K562 (cell line): Measurements from ENCODE around the gene EML5. TPM values are rescaled to one million over a fixed set of nuclear protein-coding genes. Genes with fewer than 3 reads are reported as not detected.

ENCODE experiments used
- BRD4 ChIP-seq: fragments of 200-600 bp; sonication (generic); IDR thresholded peaks from 2 replicates; pipeline ENCODE4 v1.6.1; 2017; ENCODE audit warnings: inconsistent platforms
- COPS2 ChIP-seq: fragments of 450-650 bp; conservative IDR thresholded peaks from 2 replicates; pipeline ENCODE4 v1.6.1; 2016; ENCODE audit warnings: mild to moderate bottlenecking, moderate library complexity
- CSDE1 ChIP-seq, 2 experiments: fragments of 450-650 bp; IDR thresholded peaks; 2 replicates each; pipeline ENCODE4 v1.6.1; 2016; ENCODE audit warnings: mild to moderate bottlenecking in 1 of 2
- CUX1 ChIP-seq: fragments of 200-800 bp; sonication (Bioruptor generic); IDR thresholded peaks from 2 replicates; pipeline ENCODE4 v1.6.1; 2016; ENCODE audit warnings: missing genetic modification characterization, missing compliant biosample characterization
- NFYB ChIP-seq: IDR thresholded peaks from 2 replicates; pipeline ENCODE4 v1.6.1; 2011; ENCODE audit warnings: mild to moderate bottlenecking, moderate library complexity; ENCODE audit not compliant: insufficient read length; ENCODE audit errors: extremely low read depth
- PRMT5 ChIP-seq: sonication (generic); formaldehyde crosslinking; IDR thresholded peaks from 2 replicates; pipeline ENCODE4 v1.5.0; 2020; ENCODE audit warnings: missing genetic modification reagents
- RBM14 ChIP-seq: fragments of 200-400 bp; formaldehyde crosslinking; IDR thresholded peaks from 2 replicates; pipeline ENCODE4 v1.6.1; 2018; ENCODE audit warnings: low read depth, mild to moderate bottlenecking, low read length, moderate library complexity, borderline replicate concordance; ENCODE audit not compliant: insufficient read depth
- RBM39 ChIP-seq: fragments of 200-400 bp; formaldehyde crosslinking; optimal IDR thresholded peaks from 2 replicates; pipeline ENCODE3; 2018; ENCODE audit warnings: low read depth, low read length
- RFX7 ChIP-seq: fragments of 250-450 bp; sonication (Bioruptor Pico); IDR thresholded peaks from 2 replicates; pipeline ENCODE4 v1.5.1; 2021; ENCODE audit warnings: mild to moderate bottlenecking
- SMAD4 ChIP-seq: fragments of 250-450 bp; sonication (Bioruptor Pico); conservative IDR thresholded peaks from 2 replicates; pipeline ENCODE4 v1.8.0; 2021; ENCODE audit warnings: inconsistent platforms, mild to moderate bottlenecking, moderate library complexity
- TEAD2 ChIP-seq: fragments of 450-650 bp; IDR thresholded peaks from 2 replicates; pipeline ENCODE4 v1.6.1; 2016; ENCODE audit warnings: missing genetic modification characterization, control low read depth, missing compliant biosample characterization
- TGIF2 ChIP-seq: sonication (generic); formaldehyde crosslinking; IDR thresholded peaks from 2 replicates; pipeline ENCODE4 v1.8.1; 2022; ENCODE audit warnings: mild to moderate bottlenecking, missing genetic modification reagents, moderate library complexity
- TOE1 ChIP-seq, 2 experiments: fragments of 450-650 bp in 1 of 2; sonication (generic) in 1 of 2; formaldehyde crosslinking in 1 of 2; IDR thresholded peaks; 2 replicates each; pipeline versions ENCODE4 v1.7.1 to v1.8.0; 2016 to 2022; ENCODE audit warnings: borderline replicate concordance in 2 of 2, mild to moderate bottlenecking in 2 of 2, antibody characterized with exemption in 1 of 2, inconsistent platforms in 1 of 2, low read depth in 1 of 2, missing genetic modification reagents in 1 of 2, moderate library complexity in 1 of 2
- WHSC1 ChIP-seq: IDR thresholded peaks from one replicate; pipeline ENCODE4 v1.6.1; 2012; ENCODE audit warnings: low read length, control low read depth, inconsistent platforms
- ZFP36 ChIP-seq: fragments of 150-350 bp; IDR thresholded peaks from 2 replicates; pipeline ENCODE4 v1.6.1; 2018; ENCODE audit warnings: low read length, low read depth; ENCODE audit not compliant: partially characterized antibody
- ZNF444 ChIP-seq: fragments of 250-450 bp; sonication (Bioruptor Pico); IDR thresholded peaks from 2 replicates; pipeline ENCODE4 v1.4.0; 2020; ENCODE audit warnings: mild to moderate bottlenecking, moderate library complexity
- ZNF639 ChIP-seq, 2 experiments: fragments of 200-800 bp in 1 of 2; sonication (Bioruptor generic) in 1 of 2; sonication (generic) in 1 of 2; formaldehyde crosslinking in 1 of 2; IDR thresholded peaks in 1 of 2; conservative IDR thresholded peaks in 1 of 2; 2 replicates each; pipeline versions ENCODE4 v1.5.0 to v1.6.1; 2016 to 2020; ENCODE audit warnings: missing compliant biosample characterization in 1 of 2, missing genetic modification characterization in 1 of 2, missing genetic modification reagents in 1 of 2
- ZNF740 ChIP-seq, 3 experiments: fragments of 200-800 bp in 1 of 3; sonication (Bioruptor generic) in 1 of 3; sonication (generic) in 1 of 3; formaldehyde crosslinking in 1 of 3; IDR thresholded peaks; 2 replicates each; pipeline versions ENCODE4 v1.6.1 to v1.8.0; 2016 to 2022; ENCODE audit warnings: mild to moderate bottlenecking in 2 of 3, missing compliant biosample characterization in 2 of 3, missing genetic modification characterization in 2 of 3, missing genetic modification reagents in 1 of 3
- ZNF778 ChIP-seq: fragments of 450-650 bp; formaldehyde crosslinking; IDR thresholded peaks from 2 replicates; pipeline ENCODE4 v1.4.0; 2020; ENCODE audit warnings: mild to moderate bottlenecking, moderate library complexity
- polyA plus RNA-seq, 8 experiments: library from polyadenylated mRNA; depleted of rRNA in 4 of 8; stranded (reverse) in 5 of 8; unstranded in 3 of 8; fragments of >200 nt; fragmentation: Nextera tagmentation in 2 of 8; fragmentation: Illumina TruSeq in 1 of 8; extraction: Ambion mirVana in 2 of 8; extraction: Trizol in 1 of 8; gene quantifications; 2 replicates each; pipeline versions ENCODE4 v1.2.1 to v1.2.3, GENCODE V29; 2011 to 2014; ENCODE audit warnings: inconsistent platforms in 1 of 8, missing spikeins in 1 of 8
- total RNA-seq, 7 experiments: library from RNA; depleted of rRNA in 6 of 7; stranded (reverse); fragments of >200 nt in 6 of 7; fragmentation: Illumina TruSeq in 2 of 7; extraction: Trizol in 2 of 7; gene quantifications; 2 replicates each; pipeline versions ENCODE4 v1.2.1 to v1.2.3, GENCODE V29; 2011 to 2021; ENCODE audit warnings: low replicate concordance in 1 of 7

Gene EML5
- total and polyA plus RNA-seq, 9 of the 15 experiments (the other 6 are each of a cell fraction or from before 2014, with no cell fraction given): 0.06 to 0.34 (median 0.22) TPM

- no peak for TF ChIP-seq CUX1
- TF ChIP-seq PRMT5 (CRISPR knock-in tag): no peak
- TF ChIP-seq CSDE1 (IDR thresholded peaks at IDR 0.05): no peak
- TF ChIP-seq ZNF778: no peak
- no peak for TF ChIP-seq ZNF740 (CRISPR knock-in tag; IDR thresholded peaks at IDR 0.05)
- no peak for TF ChIP-seq ZNF740 (tag; IDR thresholded peaks at IDR 0.05)
- TF ChIP-seq TEAD2: no peak
- TF ChIP-seq COPS2: no peak
- no peak for TF ChIP-seq TOE1 (IDR thresholded peaks at IDR 0.05; ENCODE audit: borderline replicate concordance)
- TF ChIP-seq TOE1 (CRISPR knock-in tag; IDR thresholded peaks at IDR 0.05; ENCODE audit: borderline replicate concordance, low read depth): no peak
- no peak for TF ChIP-seq NFYB
- no peak for TF ChIP-seq ZNF444
- no peak for TF ChIP-seq ZFP36
- TF ChIP-seq RFX7: no peak
- TF ChIP-seq BRD4: no peak
- no peak for TF ChIP-seq WHSC1
- no peak for TF ChIP-seq RBM39
- TF ChIP-seq SMAD4 (CRISPR knock-in tag): no peak
- TF ChIP-seq TGIF2 (CRISPR knock-in tag): no peak
- no peak for TF ChIP-seq RBM14
- no peak for TF ChIP-seq ZNF639 (CRISPR knock-in tag; conservative IDR thresholded peaks at IDR 0.05 in 1 of 2, IDR thresholded peaks at IDR 0.05 in 1 of 2)
These were observed 31.7 kb upstream of the EML5 start, which contains the start of gene TTC8 (continued) for GRCh38 chr14:88824314-88825077.
